Measurements from ENCODE around the gene SMIM44.

SMIM44 gene

DNA sequence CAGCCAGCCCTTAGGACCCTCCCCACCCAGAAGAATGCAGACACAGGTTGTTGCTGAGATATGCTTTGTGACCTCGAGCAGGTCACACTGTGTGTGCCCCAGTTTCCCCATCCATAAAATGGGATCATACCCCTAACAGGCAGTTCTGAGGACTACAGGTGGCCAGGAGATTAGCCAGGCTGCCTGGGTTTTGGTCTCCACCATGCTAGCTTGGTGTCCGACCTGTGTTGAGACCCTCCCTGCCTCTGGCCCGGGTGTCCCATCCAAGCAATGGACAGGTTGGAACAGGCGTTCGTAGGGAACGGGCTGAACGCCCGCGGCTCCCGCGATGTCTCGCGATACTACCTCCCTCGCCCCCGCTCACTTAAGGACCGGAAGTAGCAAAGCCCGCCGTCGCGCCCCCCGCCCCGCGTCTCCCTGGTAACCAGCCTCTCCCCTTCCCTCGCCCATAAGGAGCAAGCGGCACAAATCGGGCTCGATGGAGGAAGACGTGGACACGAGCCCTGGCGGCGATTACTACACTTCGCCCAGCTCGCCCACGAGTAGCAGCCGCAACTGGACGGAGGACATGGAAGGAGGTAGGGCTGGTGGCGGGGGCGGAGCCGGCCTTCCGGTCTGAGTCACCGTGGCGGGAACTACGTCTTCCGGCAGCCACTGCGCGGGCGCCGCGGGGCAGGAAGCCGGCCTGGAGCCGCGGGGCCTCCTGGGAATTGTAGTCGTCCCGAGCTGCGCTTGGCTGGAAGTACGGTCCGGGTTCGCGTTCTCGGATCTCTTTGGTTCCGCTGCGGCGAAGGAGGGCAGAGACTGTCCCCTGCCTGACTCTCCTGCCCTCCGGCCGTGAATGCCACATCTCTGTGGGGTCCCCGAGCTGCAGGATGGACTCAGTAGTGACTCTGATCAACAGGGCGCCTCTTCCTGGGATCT, 48.3 kb downstream of the SMIM44 start:
- peak; percentile 86 for DNase-seq (ENCODE audit: low spot score)

DNA sequence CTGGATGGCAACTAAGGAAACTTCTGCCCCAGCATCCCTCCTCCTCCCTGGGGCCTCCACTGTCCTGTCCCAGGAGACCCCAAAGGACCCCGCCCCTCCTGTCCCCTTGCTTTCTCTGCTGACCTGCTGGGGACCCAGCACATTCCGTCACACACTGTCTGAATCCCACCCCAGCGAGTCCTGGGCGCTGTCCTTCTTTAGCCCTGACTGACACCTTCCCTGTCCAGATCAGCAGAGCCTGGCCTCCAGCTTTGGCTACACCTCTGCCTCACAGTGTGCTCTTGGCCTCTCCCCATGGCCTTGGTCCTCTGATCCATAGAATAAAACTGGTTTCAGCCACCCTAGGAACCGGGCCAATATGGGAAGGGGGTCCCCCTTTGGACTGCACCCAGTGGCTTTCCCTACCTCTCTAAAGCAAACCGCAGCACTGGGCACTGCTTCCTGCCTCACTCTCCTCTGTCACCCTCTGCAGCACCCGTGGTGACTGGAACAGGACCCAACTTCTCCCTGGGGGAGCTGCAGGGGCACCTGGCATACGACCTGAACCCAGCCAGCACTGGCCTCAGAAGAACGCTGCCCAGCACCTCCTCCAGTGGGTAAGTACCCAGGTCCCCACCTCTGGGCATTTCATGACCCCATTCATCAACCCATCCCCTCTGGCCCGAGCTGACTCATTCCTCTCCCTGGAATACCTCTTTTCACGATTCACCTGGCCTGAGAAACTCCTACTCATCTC, 49.3 kb downstream of the SMIM44 start:
- no peak for DNase-seq (ENCODE audit: low spot score)

- no peak for DNase-seq (ENCODE audit: low spot score)
These were observed 49.9 kb downstream of the SMIM44 start for GRCh38 chr19:3433313-3433712.
